ENCODE measurements around the gene YPEL1.
"Not testable (repeated sequence)": the region's sequence is repeated elsewhere in the genome, so short reads cannot be mapped to it uniquely, and the experiment has no call there.

YPEL1 gene

GRCh38 chr22:21682385-21683175, 53.0 kb downstream of the YPEL1 start:
- DNase-seq, result no peak

GRCh38 chr22:21681566-21682370, 53.8 kb downstream of the YPEL1 start:
- no peak for DNase-seq

- no peak for DNase-seq
Observed at GRCh38 chr22:21680830-21681565, 54.6 kb downstream of the YPEL1 start.

GRCh38 chr22:21679383-21679782, 56.2 kb downstream of the YPEL1 start:
- DNase-seq, result no peak

GRCh38 chr22:21678842-21679241, 56.8 kb downstream of the YPEL1 start:
- not testable (repeated sequence) for DNase-seq

GRCh38 chr22:21677606-21678443, 57.8 kb downstream of the YPEL1 start:
- DNase-seq, result no peak

- DNase-seq, result no peak
Observed at GRCh38 chr22:21674638-21675245, 60.9 kb downstream of the YPEL1 start.

GRCh38 chr22:21673534-21674321, 61.9 kb downstream of the YPEL1 start:
- DNase-seq, result no peak

GRCh38 chr22:21672107-21672629, 63.4 kb downstream of the YPEL1 start:
- DNase-seq, result no peak

- no peak for DNase-seq
Observed at GRCh38 chr22:21669026-21669425, 66.6 kb downstream of the YPEL1 start.

GRCh38 chr22:21666786-21667185, 68.8 kb downstream of the YPEL1 start:
- no peak for DNase-seq

- DNase-seq, result no peak
Observed at GRCh38 chr22:21665047-21665851, 70.3 kb downstream of the YPEL1 start.

- no peak for DNase-seq
Observed at GRCh38 chr22:21663738-21664137, 71.9 kb downstream of the YPEL1 start.

- DNase-seq, result no peak
Observed at GRCh38 chr22:21661991-21662390, 73.6 kb downstream of the YPEL1 start.

GRCh38 chr22:21660904-21661303, 74.7 kb downstream of the YPEL1 start:
- no peak for DNase-seq

GRCh38 chr22:21659864-21660525, 75.6 kb downstream of the YPEL1 start:
- DNase-seq, result no peak

GRCh38 chr22:21657360-21658032, 78.1 kb downstream of the YPEL1 start:
- peak; percentile 89 for DNase-seq

GRCh38 chr22:21657020-21657359, 78.6 kb downstream of the YPEL1 start:
- no peak for DNase-seq
